Right lobe of liver (tissue), 4 donors: ENCODE data around the gene RHBDD1.

ENCODE experiments used
- POLR2A ChIP-seq: fragments of 450-650 bp; IDR thresholded peaks from one replicate; pipeline ENCODE4 v1.6.1; 2017; ENCODE audit warnings: antibody characterized with exemption, mild to moderate bottlenecking
- TF ChIP-seq, protein P1 (sequence below), 4 donors: fragments of 200-600 bp in 3 of 4; fragments of 450-650 bp in 1 of 4; IDR thresholded peaks; one replicate each; pipeline versions ENCODE4 v1.5.1 to v1.8.0; 2016 to 2022; ENCODE audit warnings: antibody characterized with exemption in 4 of 4, mild to moderate bottlenecking in 2 of 4
- donor health status: DM: no; HTN: no; CAD: no.
- donor health status: DM: no; HTN: no; CAD: no.
- donor health status: DM: no; HTN: yes; CAD: no.

DNA sequence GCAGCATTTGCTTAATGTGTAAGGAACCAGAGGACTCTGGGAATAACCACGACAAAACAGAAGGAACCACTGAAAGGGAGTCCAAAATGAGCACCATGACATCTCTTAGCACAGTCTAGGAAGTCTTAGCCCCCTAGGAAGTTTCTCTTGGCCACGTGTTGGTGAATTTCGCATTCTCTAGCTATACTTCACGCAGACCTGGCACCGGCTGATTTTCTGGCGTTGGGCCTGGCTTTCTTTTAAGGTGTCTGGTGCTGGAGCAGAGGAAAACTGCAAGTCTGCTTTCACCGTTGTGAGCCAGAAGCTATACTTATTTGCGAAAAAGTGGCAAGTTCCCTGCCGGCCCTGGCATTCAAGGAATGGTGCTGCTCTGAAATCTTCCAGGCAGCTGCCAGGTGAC, 171.3 kb downstream of the RHBDD1 start:
- no peak for TF ChIP-seq POLR2A
- TF ChIP-seq, protein P1, sequence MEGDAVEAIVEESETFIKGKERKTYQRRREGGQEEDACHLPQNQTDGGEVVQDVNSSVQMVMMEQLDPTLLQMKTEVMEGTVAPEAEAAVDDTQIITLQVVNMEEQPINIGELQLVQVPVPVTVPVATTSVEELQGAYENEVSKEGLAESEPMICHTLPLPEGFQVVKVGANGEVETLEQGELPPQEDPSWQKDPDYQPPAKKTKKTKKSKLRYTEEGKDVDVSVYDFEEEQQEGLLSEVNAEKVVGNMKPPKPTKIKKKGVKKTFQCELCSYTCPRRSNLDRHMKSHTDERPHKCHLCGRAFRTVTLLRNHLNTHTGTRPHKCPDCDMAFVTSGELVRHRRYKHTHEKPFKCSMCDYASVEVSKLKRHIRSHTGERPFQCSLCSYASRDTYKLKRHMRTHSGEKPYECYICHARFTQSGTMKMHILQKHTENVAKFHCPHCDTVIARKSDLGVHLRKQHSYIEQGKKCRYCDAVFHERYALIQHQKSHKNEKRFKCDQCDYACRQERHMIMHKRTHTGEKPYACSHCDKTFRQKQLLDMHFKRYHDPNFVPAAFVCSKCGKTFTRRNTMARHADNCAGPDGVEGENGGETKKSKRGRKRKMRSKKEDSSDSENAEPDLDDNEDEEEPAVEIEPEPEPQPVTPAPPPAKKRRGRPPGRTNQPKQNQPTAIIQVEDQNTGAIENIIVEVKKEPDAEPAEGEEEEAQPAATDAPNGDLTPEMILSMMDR (IDR thresholded peaks at IDR 0.05) = no peak
